Mononuclear cell (primary cell): ENCODE data around the gene ZNF316. TPM values are rescaled to one million over a fixed set of nuclear protein-coding genes. Genes with fewer than 3 reads are reported as not detected.
"Not testable (repeated sequence)": the region's sequence is repeated elsewhere in the genome, so short reads cannot be mapped to it uniquely, and the experiment has no call there.

ENCODE experiments used
- H3K27me3 ChIP-seq: 2 replicates; pipeline ENCODE4 v1.6.0; 2011; ENCODE audit warnings: low read length, control low read depth; ENCODE audit not compliant: insufficient read depth
- H3K4me1 ChIP-seq: 2 replicates; pipeline ENCODE4 v1.5.1; 2011; ENCODE audit warnings: mild to moderate bottlenecking, low read length, control low read depth; ENCODE audit not compliant: insufficient read depth
- H3K4me3 ChIP-seq: 2 replicates; pipeline ENCODE4 v1.5.1; 2011; ENCODE audit warnings: mild to moderate bottlenecking, low read length, moderate library complexity
- H3K9me3 ChIP-seq: 2 replicates; pipeline ENCODE4 v1.5.1; 2011; ENCODE audit warnings: low read depth, mild to moderate bottlenecking, control low read depth, low read length
- total RNA-seq: library from RNA; depleted of rRNA; stranded (reverse); fragments of >200 nt; gene quantifications from one replicate; pipeline ENCODE4 v1.2.3, GENCODE V29; 2012

ZNF316 gene
- total RNA-seq, 1 donor, result 23.3 TPM

GRCh38 chr7:6615723-6616555 is 21.2 kb upstream of the ZNF316 start:
- Histone ChIP-seq H3K27me3 (peaks cover 15% of the 10 kb centered on the region), H3K4me3 (peak overlapping the region; percentile 20), H3K9me3 (no peaks in the 10 kb centered on the region), H3K4me1 (peaks cover 13% of the 10 kb centered on the region)

GRCh38 chr7:6616854-6617643 is 20.1 kb upstream of the ZNF316 start:
- H3K4me3 ChIP-seq, result no peak overlapping the region
- H3K27me3 ChIP-seq, result peaks cover 15% of the 10 kb centered on the region
- no peaks in the 10 kb centered on the region for H3K9me3 ChIP-seq
- peaks cover 22% of the 10 kb centered on the region for H3K4me1 ChIP-seq

GRCh38 chr7:6618621-6619020 is 18.5 kb upstream of the ZNF316 start:
- Histone ChIP-seq H3K9me3 (no peaks in the 10 kb centered on the region), H3K4me3 (no peak overlapping the region), H3K27me3 (peaks cover 15% of the 10 kb centered on the region), H3K4me1 (peaks cover 27% of the 10 kb centered on the region)

GRCh38 chr7:6619961-6620360 is 17.2 kb upstream of the ZNF316 start:
- H3K4me1 ChIP-seq, result peaks cover 37% of the 10 kb centered on the region
- peaks cover 6% of the 10 kb centered on the region for H3K27me3 ChIP-seq
- no peaks in the 10 kb centered on the region for H3K9me3 ChIP-seq
- no peak overlapping the region for H3K4me3 ChIP-seq

GRCh38 chr7:6621195-6622133 is 15.7 kb upstream of the ZNF316 start:
- Histone ChIP-seq H3K4me3 (no peak overlapping the region), H3K9me3 (no peaks in the 10 kb centered on the region), H3K27me3 (no peaks in the 10 kb centered on the region), H3K4me1 (peaks cover 33% of the 10 kb centered on the region)

GRCh38 chr7:6622134-6622710 is 14.9 kb upstream of the ZNF316 start:
- peaks cover 33% of the 10 kb centered on the region for H3K4me1 ChIP-seq
- H3K4me3 ChIP-seq, result no peak overlapping the region
- H3K27me3 ChIP-seq, result no peaks in the 10 kb centered on the region
- H3K9me3 ChIP-seq, result no peaks in the 10 kb centered on the region

- Histone ChIP-seq H3K4me3 (no peak overlapping the region), H3K9me3 (no peaks in the 10 kb centered on the region), H3K4me1 (peaks cover 33% of the 10 kb centered on the region), H3K27me3 (no peaks in the 10 kb centered on the region)
Observed at GRCh38 chr7:6623589-6624245, 13.4 kb upstream of the ZNF316 start.

- no peaks in the 10 kb centered on the region for H3K9me3 ChIP-seq
- peaks cover 33% of the 10 kb centered on the region for H3K4me1 ChIP-seq
- H3K27me3 ChIP-seq, result no peaks in the 10 kb centered on the region
- no peak overlapping the region for H3K4me3 ChIP-seq
Observed at GRCh38 chr7:6624246-6624611, 12.9 kb upstream of the ZNF316 start.

GRCh38 chr7:6628045-6628444 is 9.1 kb upstream of the ZNF316 start:
- H3K4me1 ChIP-seq, result peaks cover 15% of the 10 kb centered on the region
- H3K4me3 ChIP-seq, result no peak overlapping the region
- no peaks in the 10 kb centered on the region for H3K9me3 ChIP-seq
- no peaks in the 10 kb centered on the region for H3K27me3 ChIP-seq

- no peaks in the 10 kb centered on the region for H3K27me3 ChIP-seq
- peaks cover 2% of the 10 kb centered on the region for H3K4me1 ChIP-seq
- no peak overlapping the region for H3K4me3 ChIP-seq
- no peaks in the 10 kb centered on the region for H3K9me3 ChIP-seq
Observed at GRCh38 chr7:6630007-6630849, 6.9 kb upstream of the ZNF316 start.

- Histone ChIP-seq H3K4me3 (no peak overlapping the region), H3K4me1 (peaks cover 16% of the 10 kb centered on the region), H3K9me3 (no peaks in the 10 kb centered on the region), H3K27me3 (no peaks in the 10 kb centered on the region)
Observed at GRCh38 chr7:6631605-6632004, 5.5 kb upstream of the ZNF316 start.

- Histone ChIP-seq H3K4me3 (no peak overlapping the region), H3K27me3 (no peaks in the 10 kb centered on the region), H3K9me3 (no peaks in the 10 kb centered on the region), H3K4me1 (peaks cover 32% of the 10 kb centered on the region)
Observed at GRCh38 chr7:6634021-6634420, 3.1 kb upstream of the ZNF316 start.

GRCh38 chr7:6634971-6635370 is 2.1 kb upstream of the ZNF316 start:
- H3K4me3 ChIP-seq, H3K27me3 ChIP-seq, H3K9me3 ChIP-seq: not testable (repeated sequence)
- H3K4me1 ChIP-seq, result peaks cover 42% of the 10 kb centered on the region
